ENCODE results near the gene ADORA1.

The ADORA1 gene

DNA sequence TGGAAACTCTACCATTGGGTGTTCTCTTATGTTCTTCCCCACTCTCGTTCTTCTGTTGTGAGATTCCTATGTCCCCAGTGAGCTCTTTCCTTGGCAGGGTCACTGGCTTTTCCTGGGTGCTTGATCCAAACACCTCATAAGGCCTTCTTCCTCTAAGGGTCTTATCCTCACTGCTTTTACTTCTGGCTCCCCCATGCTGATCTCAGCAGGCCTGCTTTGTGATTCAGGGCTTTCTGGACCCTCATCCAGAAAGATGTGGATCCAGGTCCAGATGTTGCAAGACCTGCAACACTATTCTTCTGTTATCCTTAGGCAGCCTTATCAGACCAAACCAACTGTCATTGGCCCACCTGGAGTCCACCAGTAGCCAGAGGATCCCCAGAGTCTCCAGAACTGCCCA, 30.5 kb upstream of the ADORA1 start:
- no peaks in the 10 kb centered on the region for H3K36me3 ChIP-seq (ENCODE audit: control insufficient read depth in 1 of 2, insufficient read depth in 2 of 2, low read length in 2 of 2)
- no peak overlapping the region for H3K27ac ChIP-seq (ENCODE audit: low read length)
- H3K9me3 ChIP-seq (ENCODE audit: control insufficient read depth in 1 of 2, low read length in 2 of 2) = peaks cover 7 to 15% of the 10 kb centered on the region in 2 donors
- no peaks in the 10 kb centered on the region for H3K4me1 ChIP-seq (ENCODE audit: control insufficient read depth in 1 of 2, insufficient read depth in 2 of 2, low read length in 2 of 2)
- no peak overlapping the region for H3K4me3 ChIP-seq (ENCODE audit: low read depth in 1 of 2, low read length in 2 of 2)
- no peaks in the 10 kb centered on the region for H3K27me3 ChIP-seq (ENCODE audit: low read depth, low read length)

DNA sequence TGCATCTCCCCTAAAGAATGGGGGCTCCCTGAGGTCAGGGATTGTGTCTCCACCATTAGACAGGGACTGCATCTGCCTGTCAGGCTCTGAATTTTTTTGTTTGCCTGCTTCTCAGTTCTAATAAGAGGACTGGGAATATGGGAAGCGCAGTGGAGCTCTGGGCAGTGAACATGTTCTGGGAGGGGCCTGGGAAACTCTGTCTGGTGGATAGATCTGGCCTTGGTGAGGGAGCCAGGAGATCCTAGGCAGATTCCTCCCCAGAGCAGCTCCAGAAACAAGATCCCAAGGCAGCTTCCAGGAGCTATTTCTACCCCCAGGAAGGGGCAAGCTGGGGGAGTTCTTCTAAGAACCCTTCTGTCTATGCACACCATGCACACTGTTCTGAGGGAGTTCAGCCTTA, 29.1 kb upstream of the ADORA1 start:
- no peaks in the 10 kb centered on the region for H3K36me3 ChIP-seq (ENCODE audit: control insufficient read depth in 1 of 2, insufficient read depth in 2 of 2, low read length in 2 of 2)
- H3K9me3 ChIP-seq (ENCODE audit: control insufficient read depth in 1 of 2, low read length in 2 of 2) = peaks cover 7 to 15% of the 10 kb centered on the region in 2 donors
- H3K4me3 ChIP-seq (ENCODE audit: low read depth in 1 of 2, low read length in 2 of 2) = no peak overlapping the region
- H3K4me1 ChIP-seq (ENCODE audit: control insufficient read depth in 1 of 2, insufficient read depth in 2 of 2, low read length in 2 of 2) = no peaks in the 10 kb centered on the region
- no peaks in the 10 kb centered on the region for H3K27me3 ChIP-seq (ENCODE audit: low read depth, low read length)
- no peak overlapping the region for H3K27ac ChIP-seq (ENCODE audit: low read length)

- Histone ChIP-seq H3K27ac (ENCODE audit: low read length) (no peak overlapping the region), H3K4me3 (ENCODE audit: low read depth in 1 of 2, low read length in 2 of 2) (no peak overlapping the region), H3K4me1 (ENCODE audit: control insufficient read depth in 1 of 2, insufficient read depth in 2 of 2, low read length in 2 of 2) (no peaks in the 10 kb centered on the region), H3K36me3 (ENCODE audit: control insufficient read depth in 1 of 2, insufficient read depth in 2 of 2, low read length in 2 of 2) (no peaks in the 10 kb centered on the region), H3K27me3 (ENCODE audit: low read depth, low read length) (no peaks in the 10 kb centered on the region), H3K9me3 (ENCODE audit: control insufficient read depth in 1 of 2, low read length in 2 of 2) (peaks cover 7 to 15% of the 10 kb centered on the region in 2 donors)
Measured at GRCh38 chr1:203098914-203099520, 28.5 kb upstream of the ADORA1 start.

- no peaks in the 10 kb centered on the region for H3K4me1 ChIP-seq (ENCODE audit: control insufficient read depth in 1 of 2, insufficient read depth in 2 of 2, low read length in 2 of 2)
- no peak overlapping the region for H3K27ac ChIP-seq (ENCODE audit: low read length)
- H3K4me3 ChIP-seq (ENCODE audit: low read depth in 1 of 2, low read length in 2 of 2) = no peak overlapping the region
- H3K27me3 ChIP-seq (ENCODE audit: low read depth, low read length) = no peaks in the 10 kb centered on the region
- H3K36me3 ChIP-seq (ENCODE audit: control insufficient read depth in 1 of 2, insufficient read depth in 2 of 2, low read length in 2 of 2) = no peaks in the 10 kb centered on the region
- peaks cover 4 to 11% of the 10 kb centered on the region in 2 donors for H3K9me3 ChIP-seq (ENCODE audit: control insufficient read depth in 1 of 2, low read length in 2 of 2)
Measured at GRCh38 chr1:203099805-203100515, 27.6 kb upstream of the ADORA1 start.

DNA sequence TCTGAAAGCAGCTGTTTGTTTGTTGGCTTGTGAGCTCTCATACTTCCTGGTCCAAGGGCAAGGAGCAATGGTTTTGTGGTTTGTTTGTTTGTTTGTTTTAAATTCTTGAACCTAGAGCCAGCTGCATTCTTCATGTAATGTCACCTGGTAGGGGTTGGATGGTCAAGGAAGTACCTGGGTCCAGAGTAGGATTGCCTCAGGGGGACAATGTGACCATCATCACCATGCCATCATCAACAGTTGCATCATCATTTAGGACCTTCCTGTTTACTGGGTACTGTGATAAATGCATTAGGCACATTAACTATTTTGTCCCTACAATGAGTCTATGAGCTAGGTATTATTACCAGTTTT, 27.0 kb upstream of the ADORA1 start:
- Histone ChIP-seq H3K4me3 (ENCODE audit: low read depth in 1 of 2, low read length in 2 of 2) (no peak overlapping the region), H3K4me1 (ENCODE audit: control insufficient read depth in 1 of 2, insufficient read depth in 2 of 2, low read length in 2 of 2) (no peaks in the 10 kb centered on the region), H3K36me3 (ENCODE audit: control insufficient read depth in 1 of 2, insufficient read depth in 2 of 2, low read length in 2 of 2) (no peaks in the 10 kb centered on the region), H3K27ac (ENCODE audit: low read length) (no peak overlapping the region), H3K9me3 (ENCODE audit: control insufficient read depth in 1 of 2, low read length in 2 of 2) (peaks cover 2 to 5% of the 10 kb centered on the region in 2 donors), H3K27me3 (ENCODE audit: low read depth, low read length) (no peaks in the 10 kb centered on the region)

- no peaks in the 10 kb centered on the region for H3K27me3 ChIP-seq (ENCODE audit: low read depth, low read length)
- no peak overlapping the region for H3K27ac ChIP-seq (ENCODE audit: low read length)
- no peaks in the 10 kb centered on the region for H3K4me1 ChIP-seq (ENCODE audit: control insufficient read depth in 1 of 2, insufficient read depth in 2 of 2, low read length in 2 of 2)
- no peak overlapping the region for H3K4me3 ChIP-seq (ENCODE audit: low read depth in 1 of 2, low read length in 2 of 2)
- H3K9me3 ChIP-seq (ENCODE audit: control insufficient read depth in 1 of 2, low read length in 2 of 2) = peaks cover 1 to 3% of the 10 kb centered on the region in 2 donors
- H3K36me3 ChIP-seq (ENCODE audit: control insufficient read depth in 1 of 2, insufficient read depth in 2 of 2, low read length in 2 of 2) = no peaks in the 10 kb centered on the region
Measured at GRCh38 chr1:203101813-203102634, 25.5 kb upstream of the ADORA1 start.

DNA sequence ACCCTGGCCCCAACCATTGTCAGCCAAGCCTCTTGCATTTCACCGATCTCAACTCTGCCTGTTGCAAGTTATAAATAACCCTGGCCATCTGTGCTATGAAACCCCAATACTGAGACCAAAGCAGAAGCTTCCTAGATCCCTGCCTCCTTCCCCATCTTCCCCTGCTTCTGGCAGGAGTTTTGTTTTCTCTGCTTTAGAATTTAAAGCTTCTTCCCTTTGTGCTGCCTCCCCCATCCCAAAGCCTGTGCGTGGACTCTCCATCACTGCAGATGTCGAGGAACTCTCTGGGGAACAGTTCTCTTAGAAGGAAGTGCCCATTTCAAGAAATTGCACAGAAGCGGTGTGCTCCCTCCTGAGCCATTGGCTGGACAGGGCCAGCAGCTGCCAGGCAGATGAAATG, 24.3 kb upstream of the ADORA1 start:
- Histone ChIP-seq H3K4me1 (ENCODE audit: control insufficient read depth in 1 of 2, insufficient read depth in 2 of 2, low read length in 2 of 2) (no peaks in the 10 kb centered on the region), H3K9me3 (ENCODE audit: control insufficient read depth in 1 of 2, low read length in 2 of 2) (peaks cover 0 to 3% of the 10 kb centered on the region in 2 donors), H3K36me3 (ENCODE audit: control insufficient read depth in 1 of 2, insufficient read depth in 2 of 2, low read length in 2 of 2) (no peaks in the 10 kb centered on the region), H3K27ac (ENCODE audit: low read length) (no peak overlapping the region), H3K27me3 (ENCODE audit: low read depth, low read length) (no peaks in the 10 kb centered on the region), H3K4me3 (ENCODE audit: low read depth in 1 of 2, low read length in 2 of 2) (no peak overlapping the region)

GRCh38 chr1:203103829-203104495, 23.6 kb upstream of the ADORA1 start:
- Histone ChIP-seq H3K4me3 (ENCODE audit: low read depth in 1 of 2, low read length in 2 of 2) (no peak overlapping the region), H3K27me3 (ENCODE audit: low read depth, low read length) (no peaks in the 10 kb centered on the region), H3K27ac (ENCODE audit: low read length) (no peak overlapping the region), H3K36me3 (ENCODE audit: control insufficient read depth in 1 of 2, insufficient read depth in 2 of 2, low read length in 2 of 2) (no peaks in the 10 kb centered on the region), H3K9me3 (ENCODE audit: control insufficient read depth in 1 of 2, low read length in 2 of 2) (peaks cover 0 to 3% of the 10 kb centered on the region in 2 donors), H3K4me1 (ENCODE audit: control insufficient read depth in 1 of 2, insufficient read depth in 2 of 2, low read length in 2 of 2) (no peaks in the 10 kb centered on the region)

DNA sequence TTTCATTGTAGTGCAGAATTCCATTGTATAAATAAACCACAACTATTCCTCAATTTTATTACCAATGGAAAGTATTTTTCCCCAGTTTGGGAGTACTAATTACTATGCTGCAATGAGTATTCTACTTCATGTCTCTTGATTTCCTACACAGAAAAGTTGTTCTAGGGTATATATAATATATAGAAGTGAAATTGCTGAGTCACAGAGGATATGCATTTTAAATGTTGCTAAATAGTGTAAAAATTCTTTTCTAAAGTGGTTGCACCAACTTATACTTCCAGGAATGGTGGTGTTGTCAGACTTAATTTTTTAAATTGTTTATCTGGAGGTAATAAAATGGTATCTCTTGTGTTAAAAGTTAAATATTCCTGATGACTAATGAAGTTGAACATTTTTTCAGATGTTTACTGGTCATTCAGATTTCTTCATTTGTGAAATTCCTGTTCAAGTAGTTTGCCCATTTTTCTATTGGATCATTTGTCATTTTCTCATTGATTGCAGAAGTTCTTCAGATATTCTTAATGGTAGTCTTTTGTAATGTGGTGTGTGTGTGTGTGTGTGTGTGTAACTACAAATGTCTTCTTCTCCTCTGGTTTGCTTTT, 22.6 kb upstream of the ADORA1 start:
- H3K27ac ChIP-seq (ENCODE audit: low read length) = no peak overlapping the region
- peaks cover 0 to 3% of the 10 kb centered on the region in 2 donors for H3K9me3 ChIP-seq (ENCODE audit: control insufficient read depth in 1 of 2, low read length in 2 of 2)
- H3K4me1 ChIP-seq (ENCODE audit: control insufficient read depth in 1 of 2, insufficient read depth in 2 of 2, low read length in 2 of 2) = no peaks in the 10 kb centered on the region
- H3K27me3 ChIP-seq (ENCODE audit: low read depth, low read length) = no peaks in the 10 kb centered on the region
- no peaks in the 10 kb centered on the region for H3K36me3 ChIP-seq (ENCODE audit: control insufficient read depth in 1 of 2, insufficient read depth in 2 of 2, low read length in 2 of 2)
- H3K4me3 ChIP-seq (ENCODE audit: low read depth in 1 of 2, low read length in 2 of 2) = no peak overlapping the region

GRCh38 chr1:203112475-203112874, 15.1 kb upstream of the ADORA1 start:
- Histone ChIP-seq H3K9me3 (ENCODE audit: control insufficient read depth in 1 of 2, low read length in 2 of 2) (no peaks in the 10 kb centered on the region), H3K27me3 (ENCODE audit: low read depth, low read length) (peaks cover under 1% of the 10 kb centered on the region), H3K4me3 (ENCODE audit: low read depth in 1 of 2, low read length in 2 of 2) (no peak overlapping the region), H3K27ac (ENCODE audit: low read length) (no peak overlapping the region), H3K4me1 (ENCODE audit: control insufficient read depth in 1 of 2, insufficient read depth in 2 of 2, low read length in 2 of 2) (no peaks in the 10 kb centered on the region), H3K36me3 (ENCODE audit: control insufficient read depth in 1 of 2, insufficient read depth in 2 of 2, low read length in 2 of 2) (no peaks in the 10 kb centered on the region)

DNA sequence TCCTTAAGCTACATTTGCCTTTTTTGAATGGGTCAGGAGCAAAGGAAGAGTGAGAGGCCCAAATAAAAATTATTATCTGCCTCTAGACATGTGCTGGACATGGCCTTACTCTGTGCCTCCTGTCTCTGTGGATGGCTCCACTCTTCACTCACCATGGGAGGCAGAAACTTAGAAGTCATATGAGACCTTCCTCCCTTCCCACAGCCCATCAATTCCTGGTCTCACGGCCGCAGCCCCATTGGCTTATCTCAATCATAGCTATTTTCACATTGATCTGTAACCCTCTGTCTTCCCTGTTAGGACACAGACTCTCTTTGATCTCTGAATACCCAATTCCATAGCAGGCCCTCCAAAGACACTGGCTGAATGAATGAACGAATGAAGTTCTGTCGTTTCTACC, 14.2 kb upstream of the ADORA1 start:
- Histone ChIP-seq H3K9me3 (ENCODE audit: control insufficient read depth in 1 of 2, low read length in 2 of 2) (no peaks in the 10 kb centered on the region), H3K4me3 (ENCODE audit: low read depth in 1 of 2, low read length in 2 of 2) (no peak overlapping the region), H3K27me3 (ENCODE audit: low read depth, low read length) (peaks cover 8% of the 10 kb centered on the region), H3K27ac (ENCODE audit: low read length) (no peak overlapping the region), H3K36me3 (ENCODE audit: control insufficient read depth in 1 of 2, insufficient read depth in 2 of 2, low read length in 2 of 2) (no peaks in the 10 kb centered on the region), H3K4me1 (ENCODE audit: control insufficient read depth in 1 of 2, insufficient read depth in 2 of 2, low read length in 2 of 2) (no peaks in the 10 kb centered on the region)
